GM18508 (cell line): ENCODE data around the gene OLIG3.

Experiments
- ATAC-seq: cut with Tn5 transposase; IDR thresholded peaks from one replicate; pipeline ENCODE4 v1.9.1; 2021; ENCODE audit warnings: moderate number of reproducible peaks; ENCODE audit not compliant: insufficient read depth, unreplicated experiment

Gene OLIG3

DNA sequence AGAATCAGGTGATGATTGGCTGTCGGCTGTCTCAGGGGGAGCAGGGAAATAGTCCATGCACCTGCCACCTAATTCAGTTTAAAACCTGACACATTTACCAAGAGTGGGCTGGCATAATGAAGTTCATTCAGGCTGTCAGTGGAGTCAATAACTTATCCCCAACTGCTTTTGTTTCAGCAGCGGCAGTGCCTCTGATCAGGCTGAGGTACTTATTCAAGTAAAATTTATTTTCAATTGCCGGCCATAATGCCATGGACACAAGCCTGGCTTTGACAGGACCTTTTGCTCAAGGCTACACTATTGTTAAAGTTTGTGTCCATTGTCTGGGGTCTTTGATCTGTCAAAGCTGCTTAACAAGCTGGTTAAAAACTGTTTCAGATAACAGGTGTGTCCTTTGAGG lies 20.6 kb downstream of the OLIG3 start:
- no peak for ATAC-seq

DNA sequence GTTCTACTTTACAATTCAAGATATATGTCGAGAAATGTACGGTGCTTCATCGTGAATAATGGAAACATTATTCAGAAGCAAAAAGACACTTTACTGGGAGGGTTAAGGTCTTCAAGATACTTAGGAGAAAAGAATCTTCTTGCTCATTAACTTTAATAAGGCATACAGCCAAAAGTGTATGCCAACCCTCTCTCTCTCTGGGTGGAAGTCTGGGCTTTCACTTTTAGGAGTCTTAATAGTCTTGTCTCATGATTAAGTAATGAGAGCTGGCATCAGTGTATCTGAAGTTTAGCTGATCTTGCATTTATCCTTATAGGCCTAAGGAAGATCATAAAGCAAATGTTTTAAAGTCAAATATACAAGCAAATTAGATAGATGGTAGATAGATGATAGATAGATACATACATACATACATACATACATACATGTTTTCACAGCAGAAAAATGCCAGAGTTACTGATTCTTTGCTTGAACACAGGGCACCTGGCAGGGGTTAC lies 21.5 kb downstream of the OLIG3 start:
- no peak for ATAC-seq

DNA sequence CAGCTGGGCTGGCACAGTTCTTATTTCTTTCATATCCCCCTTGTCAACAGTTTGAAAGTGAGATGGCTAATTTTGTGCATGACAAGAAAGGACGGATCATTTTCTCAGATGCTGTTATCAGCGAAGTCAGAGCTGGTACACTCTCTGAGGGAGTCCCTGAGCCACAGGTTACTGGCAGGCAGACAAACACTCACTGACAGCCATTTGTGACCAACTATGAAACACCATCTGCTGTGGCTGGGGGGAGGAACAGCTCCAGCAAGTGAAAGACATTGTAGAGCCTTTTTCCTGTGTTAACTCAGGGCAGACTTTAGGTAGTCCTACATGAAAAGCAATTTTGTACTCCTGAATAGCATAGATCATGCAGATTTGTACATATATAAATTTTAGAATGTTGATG lies 22.2 kb downstream of the OLIG3 start:
- ATAC-seq: no peak

DNA sequence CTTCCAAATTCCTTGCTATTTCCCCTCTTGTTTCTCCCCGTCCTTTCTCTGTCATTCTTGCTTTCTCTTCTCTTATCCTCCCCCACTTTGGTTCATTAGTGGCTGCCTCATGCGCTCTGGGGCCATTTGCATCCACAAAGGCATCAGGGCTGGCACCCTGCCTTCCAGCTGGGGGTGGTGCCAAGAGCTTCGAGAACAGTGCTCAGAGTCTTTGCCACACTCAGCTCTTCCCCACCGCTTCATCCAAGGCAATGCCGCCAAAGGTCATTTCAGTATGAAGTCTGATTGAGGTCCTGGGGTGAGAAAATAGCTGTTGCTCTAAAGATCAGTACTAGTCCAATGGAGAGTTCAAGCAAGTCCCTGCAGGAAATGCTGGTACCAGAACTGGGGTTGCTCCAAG lies 22.7 kb downstream of the OLIG3 start:
- ATAC-seq: no peak

DNA sequence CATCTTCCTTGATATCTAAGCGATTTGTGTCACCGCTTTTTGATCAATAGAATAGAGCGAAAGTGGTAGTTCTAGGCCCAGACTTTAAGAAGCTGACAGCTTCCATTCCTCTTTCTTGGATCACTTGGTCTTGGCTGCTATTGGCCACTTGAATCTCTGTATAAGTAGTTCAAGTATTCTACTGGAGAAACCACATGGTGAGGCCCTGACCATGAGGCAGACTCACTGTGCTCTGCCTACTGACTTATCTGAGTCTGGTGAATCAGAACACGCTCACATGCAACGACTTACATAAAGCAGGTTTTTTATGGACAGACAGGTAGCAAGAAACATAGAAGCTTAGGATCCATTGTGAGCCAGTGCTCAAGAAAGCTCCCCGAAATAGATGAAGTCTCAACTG lies 27.0 kb downstream of the OLIG3 start:
- no peak for ATAC-seq

DNA sequence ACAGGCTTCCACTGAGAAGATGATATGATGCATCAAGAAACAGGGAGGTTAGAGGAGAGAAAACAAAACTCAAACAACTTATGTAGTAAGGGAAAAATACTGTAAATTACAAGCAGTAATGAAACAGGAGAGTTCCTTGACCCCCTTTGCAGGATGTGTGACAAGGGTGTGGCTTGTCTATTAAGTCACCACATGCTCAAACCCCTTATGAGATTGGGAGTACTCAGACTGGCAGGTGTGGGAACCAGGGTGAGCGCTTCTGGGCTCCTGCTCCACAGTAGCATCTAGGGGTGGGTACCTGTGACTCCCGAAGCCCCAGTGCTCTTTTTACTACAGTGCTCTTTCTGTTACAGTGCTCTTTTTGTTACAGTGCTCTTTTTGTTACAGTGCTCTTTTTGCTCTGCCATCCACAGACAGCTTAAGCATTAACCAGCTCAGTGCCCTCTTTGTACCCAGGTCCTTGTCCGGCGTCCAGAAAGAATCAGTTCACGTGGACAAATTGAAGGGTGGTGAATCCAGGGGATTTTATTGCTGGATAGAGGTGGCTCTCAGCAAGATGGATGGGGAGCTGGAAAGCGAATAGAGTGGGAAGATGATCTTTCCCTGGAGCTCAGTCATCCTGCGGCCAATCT lies 28.7 kb downstream of the OLIG3 start:
- ATAC-seq: no peak

DNA sequence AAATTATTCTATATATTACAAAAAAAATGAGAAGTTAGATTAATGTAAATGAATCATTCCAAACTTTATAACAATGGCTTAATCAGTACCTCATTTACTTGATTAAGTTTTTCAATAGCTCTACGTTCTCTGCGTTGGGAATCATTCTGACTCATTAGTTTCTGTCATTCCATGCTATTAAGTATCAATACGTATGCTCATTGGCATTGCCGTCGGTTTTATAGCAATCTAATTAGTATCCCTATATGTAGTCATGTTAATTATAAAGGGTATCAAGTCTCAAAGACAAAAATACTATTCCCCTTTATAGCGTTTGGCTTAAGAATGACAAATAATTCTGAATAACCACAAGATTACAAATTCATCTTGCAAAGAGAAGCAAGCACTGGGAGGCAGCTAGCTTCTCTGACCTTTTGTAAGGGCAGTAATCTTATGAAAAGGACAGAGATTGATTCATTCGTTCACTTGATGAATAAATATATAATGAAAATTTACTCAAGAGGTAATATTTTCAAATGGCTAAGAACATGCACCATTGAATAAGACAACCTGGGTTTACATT lies 41.8 kb downstream of the OLIG3 start:
- ATAC-seq: no peak

DNA sequence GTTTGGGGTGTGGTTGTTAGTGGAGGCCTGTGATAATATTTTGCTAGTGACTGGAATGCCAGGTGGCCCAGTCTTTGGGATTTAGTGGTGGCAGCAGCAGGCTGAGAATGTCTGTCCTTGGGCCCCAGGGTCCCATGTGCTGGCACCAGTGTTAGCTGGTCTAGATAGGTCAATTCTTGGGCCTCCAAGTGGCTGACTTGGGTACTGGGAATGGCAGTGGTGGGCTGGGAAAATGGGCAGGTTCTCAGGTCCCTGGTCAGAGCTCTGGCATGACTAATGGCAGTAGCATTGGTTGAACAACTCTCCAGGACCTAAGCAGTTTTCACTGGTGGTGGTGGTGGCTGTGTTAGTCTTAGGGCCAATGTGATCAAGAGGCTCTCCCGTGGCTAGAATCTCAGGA lies 50.3 kb downstream of the OLIG3 start:
- no peak for ATAC-seq
